HG02759 (cell line): ENCODE results near the gene AKT1.
"Not testable (repeated sequence)": the region's sequence is repeated elsewhere in the genome, so short reads cannot be mapped to it uniquely, and the experiment has no call there.

Experiments
- ATAC-seq: cut with Tn5 transposase; IDR thresholded peaks from one replicate; pipeline ENCODE4 v1.9.1; 2021; ENCODE audit warnings: mild to moderate bottlenecking, moderate library complexity; ENCODE audit not compliant: unreplicated experiment

The AKT1 gene

GRCh38 chr14:104756477-104757237 is 38.9 kb downstream of the AKT1 start:
- ATAC-seq: no peak

GRCh38 chr14:104755621-104756020 is 39.9 kb downstream of the AKT1 start:
- no peak for ATAC-seq

GRCh38 chr14:104754213-104754851 is 41.2 kb downstream of the AKT1 start:
- no peak for ATAC-seq

- no peak for ATAC-seq
Measured at GRCh38 chr14:104753528-104754212, 41.9 kb downstream of the AKT1 start.

GRCh38 chr14:104752735-104753527 is 42.6 kb downstream of the AKT1 start, which contains the start of gene SIVA1:
SIVA1 (plus strand) TSS chr14:104753147; CDS start chr14:104753202, 55 bp downstream.
- ATAC-seq: peak; percentile 91

GRCh38 chr14:104752423-104752734 is 43.2 kb downstream of the AKT1 start:
- no peak for ATAC-seq

GRCh38 chr14:104751539-104752422 is 43.8 kb downstream of the AKT1 start:
- no peak for ATAC-seq

- not testable (repeated sequence) for ATAC-seq
Measured at GRCh38 chr14:104750753-104751057, 44.8 kb downstream of the AKT1 start.

- no peak for ATAC-seq
Measured at GRCh38 chr14:104750056-104750752, 45.3 kb downstream of the AKT1 start.

GRCh38 chr14:104749111-104749649 is 46.4 kb downstream of the AKT1 start:
- ATAC-seq: no peak

- no peak for ATAC-seq
Measured at GRCh38 chr14:104747876-104748275, 47.7 kb downstream of the AKT1 start.

- no peak for ATAC-seq
Measured at GRCh38 chr14:104746934-104747481, 48.5 kb downstream of the AKT1 start.

- no peak for ATAC-seq
Measured at GRCh38 chr14:104746071-104746545, 49.4 kb downstream of the AKT1 start.

GRCh38 chr14:104745431-104745830 is 50.1 kb downstream of the AKT1 start:
- no peak for ATAC-seq

GRCh38 chr14:104744484-104744883 is 51.1 kb downstream of the AKT1 start:
- ATAC-seq: no peak

- no peak for ATAC-seq
Measured at GRCh38 chr14:104743461-104744380, 51.8 kb downstream of the AKT1 start.

- ATAC-seq: no peak
Measured at GRCh38 chr14:104742586-104743455, 52.7 kb downstream of the AKT1 start.
